ENCODE data around the gene PTPN12.

- TF ChIP-seq, protein P1, sequence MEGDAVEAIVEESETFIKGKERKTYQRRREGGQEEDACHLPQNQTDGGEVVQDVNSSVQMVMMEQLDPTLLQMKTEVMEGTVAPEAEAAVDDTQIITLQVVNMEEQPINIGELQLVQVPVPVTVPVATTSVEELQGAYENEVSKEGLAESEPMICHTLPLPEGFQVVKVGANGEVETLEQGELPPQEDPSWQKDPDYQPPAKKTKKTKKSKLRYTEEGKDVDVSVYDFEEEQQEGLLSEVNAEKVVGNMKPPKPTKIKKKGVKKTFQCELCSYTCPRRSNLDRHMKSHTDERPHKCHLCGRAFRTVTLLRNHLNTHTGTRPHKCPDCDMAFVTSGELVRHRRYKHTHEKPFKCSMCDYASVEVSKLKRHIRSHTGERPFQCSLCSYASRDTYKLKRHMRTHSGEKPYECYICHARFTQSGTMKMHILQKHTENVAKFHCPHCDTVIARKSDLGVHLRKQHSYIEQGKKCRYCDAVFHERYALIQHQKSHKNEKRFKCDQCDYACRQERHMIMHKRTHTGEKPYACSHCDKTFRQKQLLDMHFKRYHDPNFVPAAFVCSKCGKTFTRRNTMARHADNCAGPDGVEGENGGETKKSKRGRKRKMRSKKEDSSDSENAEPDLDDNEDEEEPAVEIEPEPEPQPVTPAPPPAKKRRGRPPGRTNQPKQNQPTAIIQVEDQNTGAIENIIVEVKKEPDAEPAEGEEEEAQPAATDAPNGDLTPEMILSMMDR (IDR thresholded peaks at IDR 0.05): no peak
- TF ChIP-seq POLR2A (IDR thresholded peaks at IDR 0.05) (no peak), POLR2AphosphoS5 (IDR thresholded peaks at IDR 0.05) (no peak)
These were observed 150.7 kb downstream of the PTPN12 start for GRCh38 chr7:77687747-77688144.

All from sigmoid colon (tissue), 4 donors.